CD4-positive, alpha-beta memory T cell (primary cell): ENCODE results near the gene DNAH12. TPM values are rescaled to one million over a fixed set of nuclear protein-coding genes. Genes with fewer than 3 reads are reported as not detected.
"Not testable (repeated sequence)": the region's sequence is repeated elsewhere in the genome, so short reads cannot be mapped to it uniquely, and the experiment has no call there.

ENCODE experiments used
- CTCF ChIA-PET: fragments of 350-600 bp; sonication (Branson Sonifier 250); formaldehyde crosslinking; loops from one replicate; lab custom pipeline; 2021; ENCODE audit warnings: inconsistent platforms; ENCODE audit not compliant: partially characterized antibody; lab: Charles Lee
- POLR2A ChIA-PET: fragments of 350-600 bp; sonication (Branson Sonifier 250); formaldehyde crosslinking; loops from one replicate; lab custom pipeline; 2021; ENCODE audit not compliant: partially characterized antibody; lab: Charles Lee
- DNase-seq, 5 donors: peaks; one replicate each; pipeline versions ENCODE4 v3.0.0 to v3.0.0-alpha.2; 2020 to 2022; ENCODE audit warnings: mixed read lengths in 1 of 5
- H3K27ac ChIP-seq: one replicate; pipeline ENCODE4 v1.7.0; 2013; ENCODE audit warnings: low read depth, low read length
- H3K27me3 ChIP-seq: 2 replicates; pipeline ENCODE4 v1.7.0; 2013; ENCODE audit warnings: mild to moderate bottlenecking, low read length, moderate library complexity; ENCODE audit not compliant: insufficient read depth
- H3K36me3 ChIP-seq: 2 replicates; pipeline ENCODE4 v1.7.0; 2013; ENCODE audit warnings: mild to moderate bottlenecking, low read length, moderate library complexity; ENCODE audit not compliant: insufficient read depth
- H3K4me1 ChIP-seq: 2 replicates; pipeline ENCODE4 v1.7.0; 2013; ENCODE audit warnings: mild to moderate bottlenecking, low read length, moderate library complexity; ENCODE audit not compliant: insufficient read depth
- H3K4me3 ChIP-seq, 2 donors: one replicate each; pipeline ENCODE4 v1.7.0; 2013; ENCODE audit warnings: low read length in 2 of 2, mild to moderate bottlenecking in 1 of 2
- H3K9me3 ChIP-seq, 2 donors: one replicate each; pipeline ENCODE4 v1.7.0; 2013; ENCODE audit warnings: low read length in 2 of 2, control low read depth in 1 of 2; ENCODE audit not compliant: control insufficient read depth in 1 of 2
- H3K27ac Mint-ChIP-seq, 7 donors: one replicate each; pipeline ENCODE4 v1.8.0; 2020 to 2021; ENCODE audit warnings: mixed read lengths in 7 of 7, mild to moderate bottlenecking in 6 of 7, inconsistent platforms in 3 of 7, moderate library complexity in 3 of 7
- H3K27me3 Mint-ChIP-seq, 2 donors: one replicate each; pipeline ENCODE4 v1.8.0; 2020 to 2021; ENCODE audit warnings: mixed read lengths in 2 of 2
- H3K36me3 Mint-ChIP-seq, 2 donors: one replicate each; pipeline ENCODE4 v1.8.0; 2020 to 2021; ENCODE audit warnings: mixed read lengths in 2 of 2, inconsistent platforms in 1 of 2, mild to moderate bottlenecking in 1 of 2
- H3K4me1 Mint-ChIP-seq, 4 donors: one replicate each; pipeline ENCODE4 v1.8.0; 2020 to 2021; ENCODE audit warnings: mixed read lengths in 4 of 4, mild to moderate bottlenecking in 1 of 4
- H3K4me3 Mint-ChIP-seq, 8 donors: one replicate each; pipeline ENCODE4 v1.8.0; 2020 to 2021; ENCODE audit warnings: mixed read lengths in 8 of 8, mild to moderate bottlenecking in 7 of 8, moderate library complexity in 6 of 8, inconsistent platforms in 3 of 8
- H3K9me3 Mint-ChIP-seq, 8 donors: one replicate each; pipeline ENCODE4 v1.8.0; 2020 to 2021; ENCODE audit warnings: mixed read lengths in 8 of 8, mild to moderate bottlenecking in 5 of 8, inconsistent platforms in 3 of 8, moderate library complexity in 1 of 8
- intact Hi-C: fragments of 100-400 bp; cut with micrococcal nuclease; formaldehyde crosslinking; loops from one replicate; pipeline ENCODE4 v1.15.1; 2023
- polyA plus RNA-seq, 2 donors: library from polyadenylated mRNA; unstranded; fragments of 300-500 nt; fragmentation: Illumina TruSeq; gene quantifications; one replicate each; pipeline ENCODE4 v1.2.3, GENCODE V29; 2021
- total RNA-seq, 2 experiments: library from RNA; stranded (reverse); gene quantifications; one replicate each; pipeline ENCODE4 v1.2.3, GENCODE V29; 2021

The DNAH12 gene
- total and polyA plus RNA-seq, 4 experiments from 2014 or later: 0.09 to 0.11 TPM; not detected in 2

- ChIA-PET POLR2A (no interaction called here), CTCF (no interaction called here)
- no peak for DNase-seq
- H3K9me3 ChIP-seq: no peaks in the 10 kb centered on the region
- H3K4me1 Mint-ChIP-seq: peaks cover 0 to 2% (median 0%) of the 10 kb centered on the region in 4 donors
- no peaks in the 10 kb centered on the region for H3K4me1 ChIP-seq
- no peaks in the 10 kb centered on the region for H3K27me3 ChIP-seq
- H3K36me3 Mint-ChIP-seq: peaks cover 0 to 2% of the 10 kb centered on the region in 2 donors
- H3K36me3 ChIP-seq: no peaks in the 10 kb centered on the region
- no peak overlapping the region for H3K4me3 ChIP-seq
- H3K27ac ChIP-seq: no peak overlapping the region
- H3K27me3 Mint-ChIP-seq: peaks cover 13 to 17% of the 10 kb centered on the region in 2 donors
- peaks cover 0 to 10% (median 4%) of the 10 kb centered on the region in 8 donors for H3K9me3 Mint-ChIP-seq
- no peak overlapping the region for H3K4me3 Mint-ChIP-seq
- H3K27ac Mint-ChIP-seq: no peak overlapping the region
- intact Hi-C loops: no loop called here
Observed at GRCh38 chr3:57444469-57444868, 99.7 kb downstream of the DNAH12 start.

GRCh38 chr3:57440144-57440543, 104.0 kb downstream of the DNAH12 start:
- H3K9me3 ChIP-seq, H3K36me3 ChIP-seq, POLR2A ChIA-PET, intact Hi-C loops, H3K36me3 Mint-ChIP-seq, H3K27me3 ChIP-seq, H3K27ac ChIP-seq, H3K4me3 ChIP-seq, H3K4me1 Mint-ChIP-seq, H3K4me3 Mint-ChIP-seq, H3K27ac Mint-ChIP-seq, CTCF ChIA-PET, H3K4me1 ChIP-seq, DNase-seq: not testable (repeated sequence)
- peaks cover 17 to 18% of the 10 kb centered on the region in 2 donors for H3K27me3 Mint-ChIP-seq
- peaks cover 0 to 11% (median 5%) of the 10 kb centered on the region in 8 donors for H3K9me3 Mint-ChIP-seq

GRCh38 chr3:57438460-57438859, 105.7 kb downstream of the DNAH12 start:
- H3K4me1 Mint-ChIP-seq, H3K4me1 ChIP-seq, H3K4me3 ChIP-seq, POLR2A ChIA-PET, CTCF ChIA-PET, H3K27me3 ChIP-seq, H3K36me3 ChIP-seq, intact Hi-C loops, H3K27ac ChIP-seq, H3K9me3 ChIP-seq, H3K27ac Mint-ChIP-seq, H3K36me3 Mint-ChIP-seq, H3K4me3 Mint-ChIP-seq, DNase-seq: not testable (repeated sequence)
- peaks cover 0 to 11% (median 5%) of the 10 kb centered on the region in 8 donors for H3K9me3 Mint-ChIP-seq
- H3K27me3 Mint-ChIP-seq: peaks cover 17 to 18% of the 10 kb centered on the region in 2 donors

- H3K27me3 Mint-ChIP-seq: peaks cover 22% of the 10 kb centered on the region in 2 donors
- no peaks in the 10 kb centered on the region for H3K4me1 ChIP-seq
- H3K36me3 ChIP-seq: no peaks in the 10 kb centered on the region
- no peaks in the 10 kb centered on the region for H3K4me1 Mint-ChIP-seq
- CTCF ChIA-PET: no interaction called here
- intact Hi-C loops: no loop called here
- no peak overlapping the region for H3K4me3 ChIP-seq
- DNase-seq: no peak
- peaks cover 0 to 11% (median 5%) of the 10 kb centered on the region in 8 donors for H3K9me3 Mint-ChIP-seq
- H3K27me3 ChIP-seq: no peaks in the 10 kb centered on the region
- no peak overlapping the region for H3K27ac Mint-ChIP-seq
- H3K36me3 Mint-ChIP-seq: peaks cover 0 to 3% of the 10 kb centered on the region in 2 donors
- no peak overlapping the region for H3K4me3 Mint-ChIP-seq
- no peak overlapping the region for H3K27ac ChIP-seq
- POLR2A ChIA-PET: no interaction called here
- no peaks in the 10 kb centered on the region for H3K9me3 ChIP-seq
Observed at GRCh38 chr3:57436195-57436761, 107.9 kb downstream of the DNAH12 start.

- CTCF ChIA-PET: no interaction called here
- Mint-ChIP-seq H3K4me3 (no peak overlapping the region), H3K27me3 (peaks cover 12 to 15% of the 10 kb centered on the region in 2 donors), H3K4me1 (no peaks in the 10 kb centered on the region), H3K9me3 (no peaks in the 10 kb centered on the region), H3K36me3 (no peaks in the 10 kb centered on the region), H3K27ac (no peak overlapping the region)
- Histone ChIP-seq H3K4me3 (no peak overlapping the region), H3K27ac (no peak overlapping the region), H3K27me3 (no peaks in the 10 kb centered on the region), H3K9me3 (no peaks in the 10 kb centered on the region), H3K4me1 (no peaks in the 10 kb centered on the region), H3K36me3 (no peaks in the 10 kb centered on the region)
- DNase-seq: no peak
- POLR2A ChIA-PET: no interaction called here
- intact Hi-C loops: no loop called here
Observed at GRCh38 chr3:57434041-57434440, 110.1 kb downstream of the DNAH12 start.

- Mint-ChIP-seq H3K9me3 (peaks cover 0 to 1% (median 0%) of the 10 kb centered on the region in 8 donors), H3K27me3 (peaks cover 12 to 15% of the 10 kb centered on the region in 2 donors), H3K4me1 (no peaks in the 10 kb centered on the region), H3K36me3 (no peaks in the 10 kb centered on the region), H3K4me3 (no peak overlapping the region), H3K27ac (no peak overlapping the region)
- CTCF ChIA-PET: no interaction called here
- no peak for DNase-seq
- Histone ChIP-seq H3K4me1 (no peaks in the 10 kb centered on the region), H3K27me3 (peaks cover 4% of the 10 kb centered on the region), H3K4me3 (no peak overlapping the region), H3K27ac (no peak overlapping the region), H3K36me3 (no peaks in the 10 kb centered on the region), H3K9me3 (no peaks in the 10 kb centered on the region)
- intact Hi-C loops: no loop called here
- POLR2A ChIA-PET: no interaction called here
Observed at GRCh38 chr3:57423335-57423734, 120.8 kb downstream of the DNAH12 start.

GRCh38 chr3:57421336-57421735, 122.8 kb downstream of the DNAH12 start:
- Mint-ChIP-seq H3K36me3 (no peaks in the 10 kb centered on the region), H3K9me3 (peaks cover 0 to 1% (median 0%) of the 10 kb centered on the region in 8 donors), H3K4me3 (no peak overlapping the region), H3K27ac (peak overlapping the region in 1 of 7 donors; percentile 36), H3K4me1 (no peaks in the 10 kb centered on the region), H3K27me3 (peaks cover 12 to 15% of the 10 kb centered on the region in 2 donors)
- H3K9me3 ChIP-seq: no peaks in the 10 kb centered on the region
- POLR2A ChIA-PET: no interaction called here
- intact Hi-C loops: no loop called here
- H3K27ac ChIP-seq: no peak overlapping the region
- no peak overlapping the region for H3K4me3 ChIP-seq
- no peaks in the 10 kb centered on the region for H3K4me1 ChIP-seq
- H3K36me3 ChIP-seq: no peaks in the 10 kb centered on the region
- CTCF ChIA-PET: no interaction called here
- DNase-seq: no peak
- peaks cover 4% of the 10 kb centered on the region for H3K27me3 ChIP-seq
